GM19351 (cell line): ENCODE data around the gene C2.
A peak's percentile ranks its signal among the peaks of the same experiment; 100 is the strongest.

ENCODE experiments used
- ATAC-seq: cut with Tn5 transposase; IDR thresholded peaks from one replicate; pipeline ENCODE4 v1.9.1; 2021; ENCODE audit warnings: mild to moderate bottlenecking, moderate library complexity; ENCODE audit not compliant: unreplicated experiment

Gene C2

GRCh38 chr6:31952890-31953289, 25.4 kb downstream of the C2 start:
- no peak for ATAC-seq

DNA sequence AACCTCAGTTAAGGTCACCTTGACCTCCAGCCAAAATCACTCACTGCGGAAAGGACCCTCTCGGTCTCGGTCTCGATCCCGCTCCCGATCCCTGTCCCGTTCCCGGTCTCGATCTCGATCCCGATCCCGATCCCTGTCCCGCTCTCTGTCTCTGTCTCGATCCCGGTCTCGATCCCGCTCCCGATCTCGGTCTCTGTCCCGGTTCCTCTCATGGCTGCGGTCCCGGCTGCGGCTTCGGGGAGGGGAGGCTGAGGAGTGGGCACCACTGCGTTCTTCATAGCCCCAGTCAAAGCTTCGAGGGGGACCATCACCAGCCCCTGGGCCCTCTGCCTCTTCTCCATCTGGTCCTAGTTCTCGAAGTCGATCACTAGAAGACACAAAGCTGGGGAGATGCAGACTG, 27.0 kb downstream of the C2 start:
- ATAC-seq = no peak

DNA sequence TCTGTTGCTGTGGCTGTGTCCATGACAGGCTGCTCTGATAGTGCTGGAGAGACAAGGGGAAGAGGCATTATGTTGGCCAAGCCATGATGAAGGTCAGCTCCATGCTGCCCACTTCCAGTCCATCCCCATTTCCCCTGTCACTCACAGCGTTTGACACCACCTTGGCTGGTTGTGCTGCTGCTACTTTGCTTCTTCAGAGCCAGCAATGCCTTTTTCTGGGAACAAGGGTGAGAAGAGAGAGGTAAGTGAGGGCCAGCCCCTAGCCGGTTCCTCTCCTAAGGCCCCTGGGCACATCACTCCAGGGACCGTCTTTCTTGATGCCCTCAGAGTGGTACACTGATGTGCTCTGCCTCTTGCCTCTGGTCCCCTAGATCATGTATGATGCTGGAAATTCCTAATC, 29.3 kb downstream of the C2 start:
- ATAC-seq = no peak

- no peak for ATAC-seq
Measured at GRCh38 chr6:31958412-31958740, 30.9 kb downstream of the C2 start.

GRCh38 chr6:31958741-31959739, 31.5 kb downstream of the C2 start, which contains the start of the genes NELFE and SKIC2:
Gene NELFE, minus strand, starts transcription at chr6:31958971. Its CDS starts 525 bp downstream, at chr6:31958446.
Gene SKIC2, plus strand, starts transcription at chr6:31959175. Its CDS starts 18 bp downstream, at chr6:31959193.
- peak; percentile 96 for ATAC-seq

- no peak for ATAC-seq
Measured at GRCh38 chr6:31961616-31962015, 34.1 kb downstream of the C2 start.

DNA sequence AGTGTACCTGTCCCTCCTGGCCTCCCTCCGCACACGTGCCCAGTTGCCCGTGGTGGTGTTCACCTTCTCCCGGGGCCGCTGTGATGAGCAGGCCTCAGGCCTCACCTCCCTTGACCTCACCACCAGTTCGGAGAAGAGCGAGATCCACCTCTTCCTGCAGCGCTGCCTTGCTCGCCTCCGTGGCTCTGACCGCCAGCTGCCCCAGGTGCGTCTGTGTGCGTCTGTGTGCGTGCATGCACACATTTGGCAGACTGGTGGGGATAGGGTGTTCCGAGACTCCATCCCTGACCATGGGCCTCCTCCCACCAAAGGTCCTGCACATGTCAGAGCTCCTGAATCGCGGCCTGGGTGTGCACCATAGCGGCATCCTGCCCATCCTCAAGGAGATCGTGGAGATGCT, 36.4 kb downstream of the C2 start:
- ATAC-seq = no peak

- ATAC-seq = no peak
Measured at GRCh38 chr6:31965700-31966099, 38.2 kb downstream of the C2 start.

DNA sequence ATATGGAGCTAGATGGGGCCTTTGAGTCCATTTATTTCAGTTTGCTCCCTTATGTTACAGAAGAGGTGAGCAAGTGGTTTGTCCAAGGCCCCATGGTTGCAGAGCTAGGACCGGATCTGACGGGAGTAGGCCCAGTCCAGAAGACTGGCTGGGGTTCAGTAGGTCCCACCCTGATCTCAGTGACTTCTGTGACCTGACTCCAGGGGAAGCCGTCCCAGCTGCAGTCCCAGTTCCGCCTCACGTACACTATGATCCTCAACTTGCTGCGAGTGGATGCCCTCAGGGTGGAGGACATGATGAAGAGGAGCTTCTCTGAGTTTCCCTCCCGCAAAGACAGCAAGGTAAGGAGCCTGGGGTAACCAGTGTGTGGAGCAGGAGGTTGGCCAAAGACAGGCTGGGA, 39.0 kb downstream of the C2 start:
- no peak for ATAC-seq

- ATAC-seq = no peak
Measured at GRCh38 chr6:31966997-31967925, 39.7 kb downstream of the C2 start.

- no peak for ATAC-seq
Measured at GRCh38 chr6:31967926-31968320, 40.4 kb downstream of the C2 start.

DNA sequence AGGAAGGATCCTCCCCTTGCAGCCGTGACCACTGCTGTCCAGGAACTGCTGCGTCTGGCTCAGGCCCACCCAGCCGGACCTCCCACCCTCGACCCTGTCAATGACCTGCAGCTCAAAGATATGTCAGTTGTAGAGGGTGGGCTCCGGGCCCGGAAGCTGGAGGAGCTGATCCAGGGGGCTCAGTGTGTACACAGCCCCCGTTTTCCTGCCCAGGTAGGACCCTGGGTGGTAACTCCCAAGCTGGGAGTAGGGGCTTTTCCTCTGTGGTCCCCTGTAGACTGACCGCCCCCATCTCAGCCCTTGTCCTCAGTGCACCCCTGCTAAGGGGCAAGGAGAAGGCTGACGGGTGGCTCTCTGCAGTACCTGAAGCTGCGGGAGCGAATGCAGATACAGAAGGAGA, 40.8 kb downstream of the C2 start:
- no peak for ATAC-seq

DNA sequence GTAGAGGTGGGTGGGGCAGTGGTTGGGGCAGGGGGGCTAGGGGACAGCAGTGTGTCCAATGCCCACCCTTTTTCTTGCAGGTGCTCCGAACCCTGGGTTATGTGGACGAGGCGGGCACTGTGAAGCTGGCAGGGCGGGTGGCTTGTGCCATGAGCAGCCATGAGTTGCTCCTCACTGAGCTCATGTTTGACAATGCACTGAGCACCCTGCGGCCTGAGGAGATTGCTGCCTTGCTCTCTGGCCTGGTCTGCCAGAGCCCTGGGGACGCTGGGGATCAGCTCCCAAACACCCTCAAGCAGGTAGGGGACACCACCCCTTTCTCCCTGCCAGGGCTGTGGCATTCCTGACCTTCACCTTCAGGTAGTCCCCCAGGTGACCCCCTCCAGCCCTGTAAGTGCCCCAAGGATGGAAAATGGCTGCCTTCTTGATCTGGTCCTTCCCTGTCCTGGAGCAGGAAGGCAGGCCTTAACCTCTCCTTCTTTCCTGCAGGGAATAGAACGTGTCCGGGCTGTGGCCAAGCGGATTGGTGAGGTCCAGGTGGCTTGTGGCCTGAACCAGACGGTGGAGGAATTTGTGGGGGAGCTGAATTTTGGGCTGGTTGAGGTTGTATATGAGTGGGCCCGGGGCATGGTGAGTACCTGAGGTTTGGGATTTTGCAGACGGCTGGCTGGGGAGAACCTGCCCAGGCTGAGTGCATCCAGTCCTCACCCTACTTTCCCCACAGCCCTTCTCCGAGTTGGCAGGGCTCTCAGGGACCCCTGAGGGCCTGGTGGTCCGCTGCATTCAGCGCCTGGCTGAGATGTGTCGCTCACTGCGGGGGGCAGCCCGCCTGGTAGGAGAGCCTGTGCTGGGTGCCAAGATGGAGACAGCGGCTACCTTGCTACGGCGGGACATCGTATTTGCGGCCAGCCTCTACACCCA, 41.5 kb downstream of the C2 start:
- ATAC-seq = no peak

GRCh38 chr6:31969712-31970603, 42.4 kb downstream of the C2 start:
- no peak for ATAC-seq

DNA sequence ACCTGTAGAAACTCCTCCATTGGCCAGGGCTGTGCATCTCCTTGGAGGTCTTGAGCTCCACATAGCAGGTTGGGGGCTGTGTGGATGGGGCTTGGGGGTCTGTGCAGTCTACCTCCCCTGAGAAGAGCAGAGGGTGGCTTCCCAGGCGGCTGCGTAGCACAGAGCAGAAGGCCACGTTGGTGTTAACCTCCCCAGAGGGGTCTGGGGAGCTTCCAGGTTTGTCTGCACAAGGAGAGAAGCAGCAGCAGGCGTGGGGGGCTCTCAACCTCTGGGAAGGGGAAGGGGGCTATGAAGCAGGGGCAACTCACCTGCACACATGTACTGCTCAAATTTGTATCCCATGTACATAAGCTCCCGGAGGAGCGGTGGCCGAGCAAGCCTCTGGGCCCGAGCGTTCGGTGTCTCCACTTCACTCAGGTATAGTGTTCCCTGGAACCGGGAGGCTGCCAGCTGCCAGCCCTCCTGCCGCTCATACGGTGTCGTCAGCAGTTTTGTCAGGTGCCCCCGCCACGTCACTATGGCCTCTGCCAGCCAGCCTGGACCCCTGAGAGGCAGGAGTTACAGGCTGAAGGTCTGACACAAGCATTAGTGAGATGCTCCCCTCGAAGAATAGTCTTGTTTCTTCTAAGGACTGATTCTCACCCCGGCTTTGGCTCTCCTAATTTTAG, 43.2 kb downstream of the C2 start:
- no peak for ATAC-seq

- ATAC-seq = no peak
Measured at GRCh38 chr6:31971279-31971992, 43.9 kb downstream of the C2 start.

DNA sequence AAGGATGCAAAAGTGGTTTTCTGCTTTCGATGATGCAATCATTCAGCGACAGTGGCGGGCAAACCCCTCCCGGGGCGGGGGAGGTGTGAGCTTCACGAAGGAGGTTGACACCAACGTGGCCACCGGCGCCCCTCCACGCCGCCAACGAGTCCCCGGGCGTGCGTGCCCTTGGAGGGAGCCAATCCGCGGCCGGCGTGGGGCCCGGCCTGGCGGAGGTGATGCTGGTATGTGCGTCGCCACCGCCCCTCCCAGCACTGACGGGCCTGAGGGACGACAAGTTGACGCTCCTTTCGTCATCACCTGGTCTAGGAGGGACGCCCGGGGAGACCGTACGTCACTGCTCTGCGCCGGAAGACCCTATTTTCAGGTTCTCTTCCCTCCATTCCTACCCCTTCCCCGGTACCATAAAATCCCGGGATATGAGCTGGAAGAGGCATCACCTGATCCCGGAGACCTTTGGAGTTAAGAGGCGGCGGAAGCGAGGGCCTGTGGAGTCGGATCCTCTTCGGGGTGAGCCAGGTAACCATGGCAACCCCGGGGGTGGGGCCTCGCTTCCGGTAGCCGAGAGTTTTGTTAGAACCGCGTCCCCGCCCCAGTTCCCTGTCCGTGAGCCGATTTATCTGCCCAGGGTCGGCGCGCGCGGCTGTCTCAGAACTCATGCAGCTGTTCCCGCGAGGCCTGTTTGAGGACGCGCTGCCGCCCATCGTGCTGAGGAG, 44.6 kb downstream of the C2 start, which contains the start of gene DXO:
Gene DXO (minus strand): TSS at position 146 of the 716 bp plus-strand sequence. CDS start 463 bp downstream, outside the sequence.
- ATAC-seq = peak; percentile 92
